Activated T-cell treated with anti-CD3 and anti-CD28 coated beads for 24 hours (primary cell): ENCODE measurements around the gene UBXN6.

Source experiments
- DNase-seq: peaks from one replicate; pipeline ENCODE4 v3.0.0-alpha.2; 2020; ENCODE audit warnings: low read depth

The UBXN6 gene

DNA sequence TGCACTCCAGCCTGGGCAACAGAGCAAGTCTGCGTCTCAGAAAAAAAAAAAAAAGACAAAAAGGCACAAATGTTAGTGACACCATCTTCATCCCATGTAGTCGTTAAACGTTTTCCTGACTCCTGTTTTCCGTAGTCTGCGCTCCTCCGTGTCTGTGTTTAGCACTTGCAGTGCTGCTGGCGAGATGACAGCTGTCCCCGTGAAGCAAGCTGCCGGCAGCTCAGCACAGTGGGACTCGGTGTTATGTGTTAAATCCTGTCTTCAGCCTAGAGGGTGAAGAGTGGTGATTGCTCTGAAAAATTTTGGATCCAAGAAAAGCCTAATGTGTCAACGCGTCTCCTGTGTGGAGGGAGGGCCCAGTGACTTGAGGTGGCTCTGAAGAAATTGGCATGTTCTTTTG is 18.4 kb downstream of the UBXN6 start:
- no peak for DNase-seq

DNA sequence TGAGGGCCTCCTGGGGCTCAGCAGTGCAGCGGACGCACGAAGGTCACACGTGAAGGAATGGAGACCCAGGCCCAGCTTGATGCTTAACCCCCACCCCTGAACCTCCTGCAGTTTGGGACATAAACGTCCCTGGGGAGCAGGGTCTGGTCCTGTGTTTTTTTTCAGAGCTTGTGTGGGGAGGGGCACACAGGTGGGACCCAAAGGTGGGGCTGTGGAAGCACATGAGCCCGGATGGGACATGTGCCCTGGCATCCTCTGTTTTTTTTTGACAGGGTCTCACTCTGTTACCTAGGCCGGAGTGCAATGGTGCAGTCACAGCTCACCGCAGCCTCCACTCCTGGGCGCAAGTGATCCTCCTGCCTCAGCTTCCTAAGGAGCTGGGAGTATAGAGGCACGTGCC is 20.5 kb downstream of the UBXN6 start:
- no peak for DNase-seq

DNA sequence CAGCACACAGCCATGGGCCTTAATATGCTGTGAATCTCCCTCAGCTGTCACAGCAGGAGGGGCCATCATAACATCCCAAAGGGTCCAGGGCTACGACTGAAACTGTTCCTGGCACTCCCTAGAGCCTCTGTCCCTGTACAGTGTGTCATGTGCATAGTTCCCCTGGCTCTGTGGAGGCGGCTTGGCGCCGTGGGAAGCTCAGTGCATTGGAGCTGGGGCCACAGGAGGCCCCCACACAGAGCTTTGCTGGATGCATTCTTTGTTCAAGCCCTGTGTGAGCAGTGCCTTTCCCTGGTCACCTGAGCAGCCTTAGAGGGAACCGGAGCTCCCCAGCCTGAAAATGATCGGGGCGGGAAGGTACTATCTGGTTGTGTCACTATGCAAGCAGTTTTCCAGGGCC is 21.4 kb downstream of the UBXN6 start:
- DNase-seq = no peak

DNA sequence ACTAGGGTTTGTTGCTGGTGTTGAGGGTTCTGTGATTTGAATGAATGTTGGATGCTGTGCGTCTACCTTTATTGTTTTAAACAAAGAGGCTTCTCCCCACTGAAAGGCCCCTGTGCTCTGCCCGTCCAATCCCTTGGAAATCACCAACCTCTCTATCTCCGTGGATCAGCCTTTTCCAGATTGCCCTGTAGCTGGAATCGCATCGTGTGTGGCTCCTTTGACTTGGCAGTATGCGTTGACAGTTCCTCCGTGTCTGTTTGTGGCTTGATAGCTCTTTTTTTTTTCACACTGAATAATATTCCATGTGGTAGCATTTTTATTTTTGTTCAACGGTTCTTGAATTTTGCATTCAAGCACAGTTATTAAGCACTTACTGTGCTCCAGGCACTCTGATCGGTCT is 23.2 kb downstream of the UBXN6 start:
- no peak for DNase-seq

DNA sequence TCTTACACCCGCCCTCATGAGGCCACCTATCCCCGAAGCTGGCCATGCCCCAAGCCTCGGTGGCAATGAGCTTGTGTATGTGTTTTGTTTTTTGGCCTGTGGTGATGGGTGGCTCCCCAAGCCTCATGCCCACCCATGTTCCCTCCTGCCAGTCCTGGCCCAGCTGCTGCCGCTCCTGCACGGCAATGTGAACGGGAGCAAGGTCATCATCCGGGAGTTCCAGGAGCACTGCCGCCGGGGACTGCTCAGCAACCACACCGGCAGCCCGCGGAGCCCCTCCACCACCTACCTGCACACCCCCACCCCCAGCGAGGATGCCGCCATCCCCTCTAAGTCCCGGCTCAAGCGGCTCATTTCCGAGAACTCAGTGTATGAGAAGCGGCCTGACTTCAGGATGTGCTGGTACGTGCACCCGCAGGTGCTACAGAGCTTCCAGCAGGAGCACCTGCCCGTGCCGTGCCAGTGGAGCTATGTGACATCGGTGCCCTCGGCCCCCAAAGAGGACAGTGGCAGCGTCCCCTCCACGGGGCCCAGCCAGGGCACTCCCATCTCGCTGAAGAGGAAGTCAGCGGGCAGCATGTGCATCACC is 24.6 kb downstream of the UBXN6 start:
- DNase-seq = no peak

DNA sequence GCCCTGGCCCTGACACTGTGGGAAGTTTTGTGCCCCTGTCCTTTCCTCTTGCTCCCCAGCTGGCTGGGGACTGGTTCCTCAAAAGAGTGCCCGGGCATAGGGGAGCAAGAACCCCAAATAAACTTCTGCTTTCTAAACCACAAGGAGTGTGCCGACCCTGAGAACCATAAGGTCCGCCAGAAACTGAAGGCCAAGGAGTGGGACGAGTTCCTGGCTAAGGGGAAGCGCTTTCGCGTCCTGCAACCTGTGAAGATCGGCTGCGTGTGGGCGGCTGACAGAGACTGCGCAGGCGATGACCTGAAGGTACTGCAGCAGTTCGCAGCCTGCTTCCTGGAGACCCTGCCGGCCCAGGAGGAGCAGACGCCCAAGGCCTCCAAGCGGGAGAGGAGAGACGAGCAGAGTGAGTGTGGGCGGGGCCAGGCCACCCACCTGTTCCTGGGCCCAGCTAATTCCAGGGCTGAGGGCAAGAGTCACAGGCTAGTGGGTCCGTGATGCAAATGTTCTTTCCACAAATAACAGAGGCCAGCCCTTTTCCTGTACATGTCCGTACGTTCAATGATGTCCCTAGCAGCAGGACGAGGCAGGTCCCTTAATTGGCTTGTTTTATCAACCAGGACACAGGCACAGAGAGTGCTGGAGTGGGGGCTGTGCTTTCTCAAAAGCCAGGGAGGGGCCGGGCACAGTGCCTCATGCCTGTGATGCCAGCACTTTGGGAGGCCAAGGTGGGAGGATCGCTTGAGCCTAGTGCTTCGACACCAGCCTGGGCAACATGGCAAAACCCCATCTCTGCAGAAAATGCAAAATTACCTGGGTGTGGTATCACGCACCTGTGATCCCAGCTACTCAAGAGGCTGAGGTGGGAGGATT is 25.6 kb downstream of the UBXN6 start:
- no peak for DNase-seq

DNA sequence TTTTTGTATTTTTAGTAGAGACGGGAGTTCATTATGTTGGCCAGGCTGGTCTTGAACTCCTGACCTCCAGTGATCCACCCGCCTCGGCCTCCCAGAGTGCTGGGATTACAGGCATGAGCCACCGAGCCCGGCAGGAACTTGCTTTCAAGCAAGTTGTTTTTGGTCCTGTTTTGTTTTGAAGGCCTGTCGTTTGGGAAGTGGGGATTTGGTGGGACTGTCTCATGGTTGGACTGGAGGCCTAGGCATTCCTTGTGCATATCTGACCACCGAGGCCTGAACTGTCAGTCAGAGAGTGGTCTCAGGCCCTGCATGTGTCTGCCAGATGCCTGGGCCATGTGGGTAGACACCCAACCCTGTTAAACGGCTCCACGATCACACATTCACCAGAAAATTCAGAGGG is 26.3 kb downstream of the UBXN6 start:
- no peak for DNase-seq

DNA sequence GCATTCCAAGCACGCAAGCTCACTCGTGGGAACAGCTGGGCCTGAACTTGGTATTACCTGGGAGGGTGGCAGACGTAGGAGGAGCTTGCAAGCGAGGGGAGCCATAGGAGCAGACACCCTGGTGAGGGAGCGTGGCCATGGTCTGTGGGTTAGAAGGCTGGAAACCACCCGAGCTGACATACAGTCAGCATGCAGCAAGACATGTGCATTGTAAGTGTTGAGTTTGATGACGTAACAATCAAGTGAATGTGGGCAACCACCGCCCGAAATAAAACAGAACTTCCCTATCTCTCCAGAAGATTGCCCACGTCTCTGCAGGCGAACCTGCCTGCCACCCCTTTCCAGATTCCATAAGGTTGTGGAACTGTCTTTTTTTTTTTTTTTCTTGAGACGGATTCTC is 26.8 kb downstream of the UBXN6 start:
- DNase-seq = no peak

DNA sequence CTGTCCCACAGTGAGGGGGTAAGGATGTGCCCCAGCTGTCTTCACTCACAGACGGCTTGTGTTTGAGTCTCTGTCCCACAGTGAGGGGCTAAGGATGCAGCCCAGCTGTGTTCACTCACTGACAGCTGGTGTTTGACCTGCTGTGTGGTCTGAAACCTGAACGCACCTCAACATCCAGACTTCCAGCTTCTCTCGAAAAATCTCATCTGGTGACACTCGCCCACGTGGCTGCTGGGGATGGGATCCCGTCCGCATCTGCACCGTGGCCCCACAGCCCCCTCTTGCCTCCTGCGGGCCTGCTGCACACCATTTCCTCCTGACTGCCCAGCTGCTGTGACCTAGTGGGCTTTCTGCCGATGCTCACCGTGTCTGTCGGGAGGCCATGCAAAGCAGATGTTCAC is 27.8 kb downstream of the UBXN6 start:
- DNase-seq = no peak

DNA sequence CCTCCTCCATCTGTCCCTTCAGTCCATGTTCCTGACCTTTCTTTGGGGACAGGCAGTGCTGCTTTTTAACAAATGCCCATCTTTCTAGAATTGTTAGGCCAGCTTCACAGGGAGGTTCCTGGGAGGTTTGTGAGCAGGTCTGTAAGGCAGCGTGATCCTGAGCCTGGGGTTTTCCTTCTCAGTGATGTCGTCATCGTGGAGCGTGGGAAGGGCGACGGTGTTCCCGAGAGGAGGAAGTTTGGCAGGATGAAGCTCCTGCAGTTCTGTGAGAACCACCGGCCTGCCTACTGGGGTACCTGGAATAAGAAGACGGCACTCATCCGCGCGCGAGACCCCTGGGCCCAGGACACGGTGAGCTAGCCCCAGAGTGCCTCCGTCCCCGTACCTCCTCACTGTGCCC is 28.3 kb downstream of the UBXN6 start:
- DNase-seq = no peak

DNA sequence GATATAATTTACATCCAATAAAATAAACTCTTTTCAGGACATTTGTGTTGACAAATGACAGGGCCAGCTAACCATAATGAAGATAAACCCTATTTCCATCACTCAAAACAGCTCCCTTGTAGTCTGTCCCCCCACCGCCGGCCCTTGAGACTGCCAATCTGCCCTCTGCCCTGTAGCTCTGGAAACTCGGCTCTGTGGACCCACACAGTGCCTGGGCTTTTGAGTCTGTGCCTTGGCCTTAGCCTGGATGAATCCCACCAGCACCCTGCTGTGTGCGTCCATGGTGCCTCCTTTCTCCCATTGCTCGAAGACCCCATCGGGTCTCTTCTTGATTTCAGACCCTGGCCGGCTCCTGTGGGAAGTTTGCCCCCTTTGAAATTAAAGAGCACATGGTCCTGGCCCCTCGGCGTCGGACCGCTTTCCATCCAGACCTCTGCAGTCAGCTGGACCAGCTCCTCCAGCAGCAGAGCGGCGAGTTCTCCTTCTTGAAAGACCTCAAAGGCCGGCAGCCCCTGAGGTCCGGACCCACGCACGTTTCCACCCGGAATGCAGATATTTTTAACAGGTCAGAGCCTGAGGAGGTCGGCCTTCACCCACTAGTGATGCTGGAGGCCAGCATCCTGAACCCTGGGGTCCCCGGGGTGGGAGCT is 29.1 kb downstream of the UBXN6 start:
- DNase-seq = no peak

DNA sequence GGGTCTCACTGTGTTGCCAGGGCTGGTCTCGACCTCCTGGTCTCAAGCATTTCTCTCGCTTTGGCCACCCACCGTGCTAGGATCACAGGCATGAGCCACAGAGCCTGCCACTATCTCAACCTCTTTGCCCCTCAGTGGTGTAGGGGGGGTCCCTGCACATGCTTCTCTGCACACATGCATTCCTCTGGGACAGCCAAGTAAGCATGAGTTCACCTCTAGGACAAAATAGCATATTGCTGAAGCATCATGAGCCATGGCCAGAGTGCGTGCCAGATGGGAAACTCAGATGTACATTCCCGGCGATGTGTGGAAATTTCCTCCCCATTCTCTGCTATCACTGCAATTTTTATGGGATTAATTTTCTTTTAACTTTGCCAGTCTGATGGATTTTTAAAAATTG is 32.1 kb downstream of the UBXN6 start:
- no peak for DNase-seq

DNA sequence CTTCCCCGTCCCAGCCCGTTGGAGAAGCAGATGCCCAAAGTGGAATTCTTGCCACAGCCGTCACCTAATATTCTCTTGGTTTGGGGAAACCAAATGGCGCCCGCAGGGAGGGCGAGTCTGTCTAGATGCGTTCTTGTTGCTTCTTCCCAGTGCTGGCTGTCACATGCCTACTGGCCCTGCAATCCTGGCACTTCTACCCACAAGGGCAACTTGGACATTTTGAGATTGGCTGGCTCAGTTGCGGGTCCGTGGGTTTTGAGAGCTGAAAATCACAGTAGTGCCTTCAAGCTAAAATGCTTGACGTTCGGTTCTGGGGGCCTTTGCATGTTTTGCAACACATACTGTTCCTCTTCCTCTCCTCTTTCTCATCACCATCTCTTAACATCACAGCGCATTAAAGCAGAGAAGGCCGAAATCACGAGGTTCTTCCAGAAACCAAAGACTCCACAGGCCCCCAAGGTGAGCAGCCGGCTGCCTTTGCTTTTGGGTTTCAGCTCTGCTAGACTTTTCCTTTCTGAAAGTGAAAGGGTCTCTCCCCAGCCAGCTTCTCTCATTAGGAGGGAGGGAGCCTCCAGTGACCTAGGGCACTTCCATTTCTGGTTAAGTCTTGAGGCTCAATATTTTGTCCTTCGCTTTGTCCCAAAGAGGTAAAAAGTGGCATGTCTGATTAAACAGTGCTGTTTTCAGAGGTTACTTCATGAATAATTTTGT is 34.0 kb downstream of the UBXN6 start:
- DNase-seq = no peak

DNA sequence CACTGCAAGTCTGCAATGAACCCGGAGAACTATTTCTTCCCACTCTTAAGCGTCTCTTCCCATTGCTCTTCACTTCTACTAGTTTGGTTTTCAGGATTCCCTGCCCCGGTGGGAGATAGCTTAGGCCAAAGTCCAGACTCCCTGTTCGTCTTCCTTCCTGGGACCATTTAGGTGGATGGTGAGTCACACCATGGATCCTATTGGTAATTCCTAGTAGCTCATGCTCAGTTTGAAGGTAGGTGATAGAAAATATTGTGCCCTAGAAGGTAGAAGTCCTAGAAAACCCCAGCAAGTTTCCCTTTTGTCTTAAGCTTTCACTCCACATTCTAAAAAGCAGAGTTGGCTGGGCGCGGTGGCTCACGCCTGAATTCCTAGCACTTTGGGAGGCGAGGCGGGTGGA is 41.3 kb downstream of the UBXN6 start:
- DNase-seq = no peak

DNA sequence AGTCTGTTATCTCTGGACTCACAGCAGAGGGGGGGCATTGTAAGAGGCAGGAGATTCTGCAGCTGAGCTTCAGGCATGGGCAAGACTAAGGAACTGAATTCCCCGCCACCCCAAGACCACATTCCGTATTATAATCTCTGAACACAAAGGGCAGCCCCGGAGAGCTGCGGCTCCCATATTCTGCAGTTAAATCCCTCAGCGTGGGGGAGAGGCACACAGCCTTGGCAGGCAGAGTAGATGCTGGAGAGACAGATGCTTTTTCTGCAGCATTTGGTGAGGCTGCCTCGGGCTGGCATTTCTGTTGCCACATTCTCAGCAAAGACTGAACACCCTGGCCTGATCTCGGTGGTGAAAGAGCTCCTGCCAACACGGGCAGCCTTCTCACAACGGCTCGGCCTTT is 42.2 kb downstream of the UBXN6 start:
- DNase-seq = no peak

DNA sequence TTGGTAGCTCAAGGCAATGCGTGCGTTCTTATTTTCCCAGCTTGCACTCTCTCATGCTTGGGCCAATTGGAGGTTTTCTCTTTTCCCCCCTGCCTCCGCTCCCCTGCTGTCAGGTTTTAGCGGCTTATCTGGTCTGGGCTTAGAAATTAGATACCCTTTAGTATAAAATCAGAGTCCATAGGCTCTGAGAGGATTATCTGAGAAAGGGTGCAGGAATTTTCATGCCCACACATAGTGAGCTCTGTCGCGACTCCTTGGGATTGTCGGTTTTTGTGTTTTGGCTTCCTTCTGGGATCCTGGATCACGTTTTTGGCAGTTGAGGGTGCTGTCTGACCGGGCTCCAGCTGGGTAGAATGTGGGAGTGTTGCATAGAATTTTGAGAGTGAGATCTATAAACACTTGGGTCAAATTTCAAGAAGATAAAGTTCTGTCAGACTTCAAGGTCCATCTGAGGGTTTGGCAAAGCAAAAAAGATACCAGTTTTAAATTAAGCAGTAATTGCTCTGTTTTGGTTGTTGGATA is 42.7 kb downstream of the UBXN6 start:
- no peak for DNase-seq

DNA sequence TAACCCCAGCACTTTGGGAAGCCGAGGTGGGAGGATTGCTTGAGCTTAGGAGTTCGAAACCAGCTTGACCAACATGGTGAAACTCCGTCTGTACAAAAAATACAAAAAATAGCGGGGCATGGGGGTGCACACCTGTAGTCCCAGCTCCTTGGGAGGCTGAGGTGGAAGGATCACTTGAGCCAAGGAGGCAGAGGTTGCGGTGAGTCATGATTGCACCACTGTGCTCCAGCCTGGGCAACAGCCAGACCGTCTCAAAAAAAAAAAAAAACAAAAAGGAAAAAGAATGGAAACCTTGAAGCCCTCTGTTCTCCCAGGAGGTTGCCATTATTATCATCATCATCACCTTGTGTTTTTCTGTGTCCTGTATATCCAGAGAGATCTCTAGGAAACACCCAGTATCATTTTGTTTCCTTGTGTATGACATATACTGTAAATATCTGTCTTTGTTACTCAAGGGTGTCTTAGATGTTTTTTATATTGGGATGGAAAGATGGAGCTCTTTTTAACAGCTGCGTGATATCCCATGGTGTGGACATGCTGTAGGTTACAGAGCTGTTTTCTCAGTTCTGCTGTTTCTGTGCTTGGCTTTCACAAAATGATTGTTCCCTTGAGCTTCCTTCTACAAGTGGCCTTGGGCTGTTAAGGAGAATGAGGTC is 43.3 kb downstream of the UBXN6 start:
- DNase-seq = no peak

DNA sequence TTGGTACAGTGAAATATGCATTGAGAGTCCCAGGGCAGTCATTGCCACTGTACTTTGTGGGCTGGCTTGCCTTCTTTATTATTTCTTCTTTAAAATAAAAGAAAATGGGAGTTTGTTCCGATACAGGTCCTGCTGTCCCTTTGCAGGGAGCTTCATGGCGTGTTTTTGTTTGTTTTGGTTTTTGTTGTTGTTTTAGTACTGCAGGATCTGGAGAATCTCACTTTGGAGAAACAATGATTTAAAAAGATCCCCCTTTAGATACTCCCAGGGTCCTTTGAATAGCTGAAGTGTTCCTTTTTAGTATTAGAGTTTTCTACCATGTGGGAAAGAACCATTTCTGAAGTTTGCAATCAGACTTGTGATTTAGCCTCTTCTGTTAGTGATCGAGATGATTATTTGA is 44.0 kb downstream of the UBXN6 start:
- no peak for DNase-seq

DNA sequence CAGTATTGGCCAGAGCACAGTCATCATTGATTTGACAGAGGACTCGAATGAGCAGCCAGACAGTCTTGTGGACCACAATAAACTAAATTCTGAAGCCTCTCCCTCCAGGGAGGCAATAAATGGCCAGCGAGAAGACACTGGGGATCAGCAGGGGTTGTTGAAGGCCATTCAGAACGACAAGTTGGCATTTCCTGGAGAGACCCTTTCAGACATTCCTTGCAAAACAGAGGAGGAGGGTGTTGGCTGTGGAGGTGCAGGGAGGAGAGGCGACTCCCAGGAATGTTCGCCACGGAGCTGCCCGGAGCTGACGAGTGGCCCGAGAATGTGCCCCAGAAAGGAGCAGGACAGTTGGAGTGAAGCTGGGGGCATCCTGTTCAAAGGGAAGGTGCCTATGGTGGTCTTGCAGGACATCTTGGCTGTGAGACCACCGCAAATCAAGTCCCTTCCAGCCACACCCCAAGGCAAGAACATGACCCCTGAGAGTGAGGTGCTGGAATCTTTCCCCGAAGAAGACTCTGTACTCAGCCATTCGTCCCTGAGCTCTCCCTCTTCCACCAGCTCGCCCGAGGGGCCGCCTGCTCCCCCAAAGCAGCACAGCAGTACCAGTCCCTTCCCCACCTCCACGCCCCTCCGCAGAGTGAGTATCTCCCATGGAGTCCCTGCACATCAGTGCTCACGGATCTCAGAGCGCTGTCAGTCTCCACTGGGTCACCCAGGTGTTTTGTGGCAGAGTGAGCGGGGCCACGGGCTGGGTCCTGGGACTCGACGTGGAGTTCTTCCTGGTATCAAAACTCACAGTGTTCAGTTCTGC is 48.3 kb downstream of the UBXN6 start:
- no peak for DNase-seq

DNA sequence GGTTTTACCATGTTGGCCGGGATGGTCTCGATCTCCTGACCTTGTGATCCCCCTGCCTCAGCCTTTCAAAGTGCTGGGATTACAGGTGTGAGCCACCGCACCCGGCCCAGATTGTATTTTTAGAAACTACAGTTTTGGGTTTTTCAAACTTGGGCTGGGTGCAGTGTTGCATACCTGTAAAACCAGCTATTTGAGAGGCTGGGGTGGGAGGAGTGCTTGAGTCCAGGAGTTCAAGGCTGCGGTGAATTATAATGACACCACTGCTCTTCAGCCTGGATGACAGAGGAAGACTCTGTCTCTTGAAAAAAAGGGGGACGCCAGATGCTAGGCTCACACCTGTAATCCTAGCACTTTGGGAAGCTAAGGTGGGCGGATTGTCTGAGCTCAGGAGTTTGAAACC is 51.0 kb downstream of the UBXN6 start:
- DNase-seq = no peak

DNA sequence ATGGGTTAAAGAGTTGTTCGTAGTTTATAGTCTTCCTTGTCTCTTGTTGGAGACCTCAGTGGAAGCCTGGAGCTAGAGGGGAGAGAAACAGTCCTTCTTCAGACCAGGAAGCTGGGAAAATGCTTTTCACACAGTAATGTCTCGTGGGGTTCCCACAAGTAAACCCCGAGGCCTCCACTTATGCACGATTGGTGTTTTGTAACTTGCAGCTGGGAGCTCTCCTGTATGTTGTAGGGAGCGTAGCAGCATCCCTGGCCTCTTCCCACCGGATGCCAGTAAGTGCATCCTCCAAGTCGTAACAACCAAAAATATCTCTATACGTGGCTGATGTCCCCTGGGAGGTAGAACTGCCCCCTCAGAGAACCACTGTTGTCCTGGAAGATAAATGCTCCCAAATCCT is 51.6 kb downstream of the UBXN6 start:
- no peak for DNase-seq
